Measurements from ENCODE around the gene COQ8B.

DNA sequence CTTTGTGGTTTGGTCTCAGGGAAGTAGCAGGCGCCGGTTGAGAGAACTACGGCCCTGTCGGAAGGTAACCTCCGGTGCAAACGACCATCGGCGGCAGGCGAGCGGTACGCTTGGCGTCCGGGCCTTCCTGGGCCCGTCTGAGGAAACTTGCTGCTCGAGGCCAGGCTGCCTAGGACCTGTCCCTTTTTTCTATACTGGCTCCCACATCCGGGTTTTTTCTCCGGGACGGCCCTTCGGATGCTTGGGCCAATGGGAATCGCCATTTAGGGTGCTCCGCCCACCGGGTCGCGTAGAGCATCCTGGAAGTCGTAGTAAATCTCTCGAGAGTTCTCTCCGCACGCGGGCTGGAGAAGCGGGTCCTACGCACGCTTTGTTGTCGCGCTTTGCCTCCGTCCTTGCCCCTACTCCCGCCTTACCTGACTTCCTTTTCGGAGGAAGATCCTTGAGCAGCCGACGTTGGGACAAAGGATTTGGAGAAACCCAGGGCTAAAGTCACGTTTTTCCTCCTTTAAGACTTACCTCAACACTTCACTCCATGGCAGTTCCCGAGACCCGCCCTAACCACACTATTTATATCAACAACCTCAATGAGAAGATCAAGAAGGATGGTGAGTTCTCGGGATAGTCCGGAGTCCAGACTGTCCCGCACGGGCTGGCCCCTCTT is 34.3 kb upstream of the COQ8B start, which contains the start of gene SNRPA:
- TF ChIP-seq, protein P1, sequence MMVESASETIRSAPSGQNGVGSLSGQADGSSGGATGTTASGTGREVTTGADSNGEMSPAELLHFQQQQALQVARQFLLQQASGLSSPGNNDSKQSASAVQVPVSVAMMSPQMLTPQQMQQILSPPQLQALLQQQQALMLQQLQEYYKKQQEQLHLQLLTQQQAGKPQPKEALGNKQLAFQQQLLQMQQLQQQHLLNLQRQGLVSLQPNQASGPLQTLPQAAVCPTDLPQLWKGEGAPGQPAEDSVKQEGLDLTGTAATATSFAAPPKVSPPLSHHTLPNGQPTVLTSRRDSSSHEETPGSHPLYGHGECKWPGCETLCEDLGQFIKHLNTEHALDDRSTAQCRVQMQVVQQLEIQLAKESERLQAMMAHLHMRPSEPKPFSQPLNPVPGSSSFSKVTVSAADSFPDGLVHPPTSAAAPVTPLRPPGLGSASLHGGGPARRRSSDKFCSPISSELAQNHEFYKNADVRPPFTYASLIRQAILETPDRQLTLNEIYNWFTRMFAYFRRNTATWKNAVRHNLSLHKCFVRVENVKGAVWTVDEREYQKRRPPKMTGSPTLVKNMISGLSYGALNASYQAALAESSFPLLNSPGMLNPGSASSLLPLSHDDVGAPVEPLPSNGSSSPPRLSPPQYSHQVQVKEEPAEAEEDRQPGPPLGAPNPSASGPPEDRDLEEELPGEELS (CRISPR knock-in tag; IDR thresholded peaks at IDR 0.05), result no peak
- TF ChIP-seq, protein P2, sequence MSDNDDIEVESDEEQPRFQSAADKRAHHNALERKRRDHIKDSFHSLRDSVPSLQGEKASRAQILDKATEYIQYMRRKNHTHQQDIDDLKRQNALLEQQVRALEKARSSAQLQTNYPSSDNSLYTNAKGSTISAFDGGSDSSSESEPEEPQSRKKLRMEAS (CRISPR knock-in tag; IDR thresholded peaks at IDR 0.05), result peak; percentile 70
- TF ChIP-seq, protein P3, sequence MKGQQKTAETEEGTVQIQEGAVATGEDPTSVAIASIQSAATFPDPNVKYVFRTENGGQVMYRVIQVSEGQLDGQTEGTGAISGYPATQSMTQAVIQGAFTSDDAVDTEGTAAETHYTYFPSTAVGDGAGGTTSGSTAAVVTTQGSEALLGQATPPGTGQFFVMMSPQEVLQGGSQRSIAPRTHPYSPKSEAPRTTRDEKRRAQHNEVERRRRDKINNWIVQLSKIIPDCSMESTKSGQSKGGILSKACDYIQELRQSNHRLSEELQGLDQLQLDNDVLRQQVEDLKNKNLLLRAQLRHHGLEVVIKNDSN (CRISPR knock-in tag; IDR thresholded peaks at IDR 0.05), result no peak; the same call in 1 of the 2 replicates

Data from WTC11 (cell line).